K562 (cell line): ENCODE data around the gene HBQ1. TPM values are rescaled to one million over a fixed set of nuclear protein-coding genes. Genes with fewer than 3 reads are reported as not detected.
A peak's percentile ranks its signal among the peaks of the same experiment; 100 is the strongest.

ENCODE experiments used
- ATAC-seq: fragments of 200-7000 bp; cut with Tn5 transposase; 3 replicates; pipeline ENCODE4 v1.9.1; 2020; ENCODE audit warnings: moderate library complexity
- BruUV-seq: library from RNA; stranded (reverse); fragments of 400-500 nt; replicated peaks from 2 replicates; lab custom pipeline; 2021; lab: Mats Ljungman, UMichigan
- CTCF ChIA-PET: fragments of 300-600 bp; formaldehyde crosslinking; extraction: SDS; loops from one replicate; lab custom pipeline; 2021; ENCODE audit warnings: low intra/inter-chr PET ratio; lab: Yijun Ruan, JAX
- POLR2A ChIA-PET: fragments of 300-600, 350-650 bp; sonication (Branson Sonifier 250); formaldehyde crosslinking; extraction: SDS; loops from one replicate; lab custom pipeline; 2021; ENCODE audit warnings: antibody characterized with exemption, inconsistent platforms; lab: Yijun Ruan, JAX
- DNase-seq, 4 experiments: peaks; one replicate each; pipeline versions ENCODE4 v3.0.0 to v3.0.0-alpha.2; 2011 to 2018; ENCODE audit warnings: low spot score in 3 of 4, mixed read lengths in 3 of 4; ENCODE audit errors: extremely low read depth in 1 of 4
- FAIRE-seq: peaks from 2 replicates; lab custom pipeline; 2011; peaks lifted over from hg19 to GRCh38; lab: Jason Lieb, UNC
- H2AFZ ChIP-seq: 2 replicates; pipeline ENCODE4 v1.6.0; 2011; ENCODE audit warnings: low read depth, low read length, control low read depth, inconsistent platforms
- H3K27ac ChIP-seq: fragments of 200-600 bp; 3 replicates; pipeline ENCODE4 v1.8.0; 2011; ENCODE audit warnings: low read depth, mild to moderate bottlenecking, control low read depth, inconsistent platforms, low read length, moderate library complexity, mixed read lengths; ENCODE audit errors: extremely low read depth
- H3K27me3 ChIP-seq, 2 experiments: fragments of 300-600 bp in 1 of 2; 2 replicates in 1 of 2; 3 replicates in 1 of 2; pipeline versions ENCODE4 v1.6.0 to v1.8.0; 2011; ENCODE audit warnings: inconsistent platforms in 2 of 2, low read length in 2 of 2, mild to moderate bottlenecking in 1 of 2, mixed read lengths in 1 of 2, moderate library complexity in 1 of 2; ENCODE audit not compliant: control insufficient read depth in 2 of 2, insufficient read depth in 2 of 2
- H3K36me3 ChIP-seq: fragments of 300-600 bp; 3 replicates; pipeline ENCODE4 v1.8.0; 2011; ENCODE audit warnings: mild to moderate bottlenecking, low read length, inconsistent platforms; ENCODE audit not compliant: control insufficient read depth, insufficient read depth
- H3K4me1 ChIP-seq, 2 experiments: fragments of 200-600 bp in 1 of 2; replicated peaks in 1 of 2; 2 replicates in 1 of 2; 3 replicates in 1 of 2; pipeline versions ENCODE4 v1.5.1 to v1.8.0; 2011; ENCODE audit warnings: inconsistent platforms in 2 of 2, low read length in 2 of 2, mild to moderate bottlenecking in 1 of 2, mixed read lengths in 1 of 2, moderate library complexity in 1 of 2; ENCODE audit not compliant: control insufficient read depth in 2 of 2, insufficient read depth in 2 of 2
- H3K4me2 ChIP-seq: 2 replicates; pipeline ENCODE4 v1.6.1; 2011; ENCODE audit warnings: low read length, control low read depth, inconsistent platforms, mixed read lengths; ENCODE audit not compliant: insufficient read depth
- H3K4me3 ChIP-seq: fragments of 200-600 bp; sonication (generic), shearing (Covaris generic); 2 replicates; pipeline ENCODE4 v1.5.1; 2016; ENCODE audit warnings: control low read depth, inconsistent platforms
- H3K79me2 ChIP-seq: fragments of 200-600 bp; 3 replicates; pipeline ENCODE4 v1.8.0; 2011; ENCODE audit warnings: low read length, inconsistent platforms; ENCODE audit not compliant: control insufficient read depth, insufficient read depth
- H3K9ac ChIP-seq, 2 experiments: 2 replicates each; pipeline versions ENCODE4 v1.6.0 to v1.6.1; 2011; ENCODE audit warnings: low read depth in 2 of 2, low read length in 2 of 2, control low read depth in 1 of 2, inconsistent platforms in 1 of 2, mild to moderate bottlenecking in 1 of 2, mixed read lengths in 1 of 2; ENCODE audit not compliant: insufficient read depth in 1 of 2
- H3K9me1 ChIP-seq: one replicate; pipeline ENCODE4 v1.6.0; 2011; ENCODE audit warnings: inconsistent platforms, mild to moderate bottlenecking, low read length, moderate library complexity; ENCODE audit not compliant: control insufficient read depth, insufficient read depth
- H3K9me3 ChIP-seq: replicated peaks from 2 replicates; pipeline ENCODE4 v1.5.1; 2011; ENCODE audit warnings: low read depth, low read length, inconsistent platforms; ENCODE audit not compliant: control insufficient read depth, insufficient read depth
- H4K20me1 ChIP-seq: replicated peaks from 2 replicates; pipeline ENCODE4 v1.6.1; 2011; ENCODE audit warnings: low read length, inconsistent platforms, mixed read lengths; ENCODE audit not compliant: control insufficient read depth, insufficient read depth
- AFF1 ChIP-seq, 2 experiments: fragments of 450-650 bp; IDR thresholded peaks; 2 replicates each; pipeline ENCODE4 v1.6.1; 2018; ENCODE audit warnings: mild to moderate bottlenecking in 2 of 2, low read depth in 1 of 2; ENCODE audit not compliant: partially characterized antibody in 2 of 2
- BRD9 ChIP-seq: fragments of 450-650 bp; IDR thresholded peaks from 2 replicates; pipeline ENCODE4 v1.6.1; 2018; ENCODE audit warnings: low read depth; ENCODE audit not compliant: partially characterized antibody
- EGR1 ChIP-seq: fragments of 450-650 bp; conservative IDR thresholded peaks from 2 replicates; pipeline ENCODE4 v1.6.1; 2017; ENCODE audit warnings: mild to moderate bottlenecking
- HDAC1 ChIP-seq, 2 experiments: fragments of 450-650 bp; IDR thresholded peaks; 2 replicates each; pipeline ENCODE4 v1.6.1; 2016 to 2017; ENCODE audit warnings: inconsistent platforms in 1 of 2, mild to moderate bottlenecking in 1 of 2, moderate library complexity in 1 of 2
- MAZ ChIP-seq, 2 experiments: fragments of 450-650 bp in 1 of 2; sonication (generic) in 1 of 2; formaldehyde crosslinking; IDR thresholded peaks in 1 of 2; conservative IDR thresholded peaks in 1 of 2; 2 replicates each; pipeline versions ENCODE4 v1.4.0 to v1.5.0; 2020; ENCODE audit warnings: mild to moderate bottlenecking in 1 of 2, missing genetic modification reagents in 1 of 2
- MTA1 ChIP-seq: fragments of 450-650 bp; IDR thresholded peaks from 2 replicates; pipeline ENCODE4 v1.6.1; 2017; ENCODE audit warnings: borderline replicate concordance
- SLC30A9 ChIP-seq: fragments of 250-450 bp; sonication (Bioruptor Pico); IDR thresholded peaks from 2 replicates; pipeline ENCODE4 v1.8.0; 2022; ENCODE audit warnings: mild to moderate bottlenecking, moderate library complexity
- SMAD4 ChIP-seq: fragments of 250-450 bp; sonication (Bioruptor Pico); conservative IDR thresholded peaks from 2 replicates; pipeline ENCODE4 v1.8.0; 2021; ENCODE audit warnings: inconsistent platforms, mild to moderate bottlenecking, moderate library complexity
- SREBF1 ChIP-seq: fragments of 150-350 bp; IDR thresholded peaks from 2 replicates; pipeline ENCODE4 v1.6.1; 2014; ENCODE audit warnings: antibody characterized with exemption, low read depth, low read length, borderline replicate concordance
- TAF1 ChIP-seq: IDR thresholded peaks from 2 replicates; pipeline ENCODE4 v1.6.1; 2011; ENCODE audit warnings: mild to moderate bottlenecking, low read length, moderate library complexity; ENCODE audit not compliant: insufficient read depth, control insufficient read depth, severe bottlenecking; ENCODE audit errors: extremely low read depth
- VEZF1 ChIP-seq: fragments of 200-800 bp; sonication (Bioruptor generic); IDR thresholded peaks from 2 replicates; pipeline ENCODE4 v1.6.1; 2017; ENCODE audit warnings: missing genetic modification characterization, missing compliant biosample characterization
- ZBTB7A ChIP-seq: IDR thresholded peaks from 2 replicates; pipeline ENCODE4 v1.6.1; 2011; ENCODE audit warnings: low read depth, mild to moderate bottlenecking, low read length, moderate library complexity, borderline replicate concordance; ENCODE audit not compliant: control insufficient read depth
- ZNF263 ChIP-seq: sonication (generic); formaldehyde crosslinking; IDR thresholded peaks from 2 replicates; pipeline ENCODE4 v1.8.0; 2022; ENCODE audit warnings: mild to moderate bottlenecking, missing genetic modification reagents, borderline replicate concordance
- WGBS: fragments of 100-300 bp; shearing (Covaris generic); methylation state at CpG from one replicate; pipeline ENCODE4 v1.1.6; 2016; ENCODE audit warnings: low coverage, mixed read lengths; ENCODE audit not compliant: insufficient coverage; ENCODE audit errors: missing lambda C conversion rate; 5-methylcytosine and 5-hydroxymethylcytosine counted together
- in situ Hi-C: fragments of 300-500 bp; cut with MboI; formaldehyde crosslinking; loops from 4 replicates; pipeline ENCODE4 v1.15.0; 2018; ENCODE audit warnings: inconsistent platforms, mixed read lengths
- intact Hi-C: fragments of 100-400 bp; cut with micrococcal nuclease; formaldehyde crosslinking; loops from 2 replicates; pipeline ENCODE4 v1.14.2; 2022
- polyA plus RNA-seq, 8 experiments: library from polyadenylated mRNA; depleted of rRNA in 4 of 8; stranded (reverse) in 5 of 8; unstranded in 3 of 8; fragments of >200 nt; fragmentation: Nextera tagmentation in 2 of 8; fragmentation: Illumina TruSeq in 1 of 8; extraction: Ambion mirVana in 2 of 8; extraction: Trizol in 1 of 8; gene quantifications; 2 replicates each; pipeline versions ENCODE4 v1.2.1 to v1.2.3, GENCODE V29; 2011 to 2014; ENCODE audit warnings: inconsistent platforms in 1 of 8, missing spikeins in 1 of 8
- total RNA-seq, 7 experiments: library from RNA; depleted of rRNA in 6 of 7; stranded (reverse); fragments of >200 nt in 6 of 7; fragmentation: Illumina TruSeq in 2 of 7; extraction: Trizol in 2 of 7; gene quantifications; 2 replicates each; pipeline versions ENCODE4 v1.2.1 to v1.2.3, GENCODE V29; 2011 to 2021; ENCODE audit warnings: low replicate concordance in 1 of 7
- TF ChIP-seq, protein P1 (sequence below), 2 experiments: IDR thresholded peaks; 2 replicates each; pipeline ENCODE4 v1.6.1; 2011; ENCODE audit warnings: borderline replicate concordance in 1 of 2, control low read depth in 1 of 2, low read depth in 1 of 2, low read length in 1 of 2, mild to moderate bottlenecking in 1 of 2, mixed read lengths in 1 of 2, moderate library complexity in 1 of 2; ENCODE audit not compliant: insufficient read depth in 1 of 2, insufficient read length in 1 of 2, poor library complexity in 1 of 2, severe bottlenecking in 1 of 2; ENCODE audit errors: extremely low read depth in 1 of 2

The HBQ1 gene
- total and polyA plus RNA-seq, 9 of the 15 experiments (the other 6 are each of a cell fraction or from before 2014, with no cell fraction given) = 2.3 to 190 (median 19.8) TPM

DNA sequence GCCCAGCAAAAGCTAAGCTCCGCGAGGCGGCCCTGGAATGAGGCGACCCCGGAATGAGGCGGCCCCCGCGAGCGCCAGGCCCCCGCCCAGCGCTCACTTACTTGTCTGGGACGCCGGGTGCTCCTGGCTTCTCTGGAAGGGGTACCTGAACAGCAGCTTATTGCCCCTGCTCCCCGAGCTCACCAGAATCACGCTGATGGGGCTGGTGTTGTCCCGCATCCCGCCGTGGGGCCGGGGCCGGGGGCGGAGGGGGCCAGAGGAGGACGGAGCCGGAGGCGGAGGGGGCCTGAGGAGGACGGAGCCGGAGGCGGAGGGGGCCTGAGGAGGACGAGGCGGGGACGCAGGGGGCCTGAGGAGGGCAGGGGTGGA, 42.2 kb upstream of the HBQ1 start:
- Histone ChIP-seq H3K9me3 (no peaks in the 10 kb centered on the region), H3K9me1 (no peaks in the 10 kb centered on the region), H3K4me1 (peaks cover 26 to 46% of the 10 kb centered on the region in 2 experiments; a peak in 4 of 5 replicates), H2AFZ (peak overlapping the region; percentile 47; the same call in 1 of the 2 replicates), H4K20me1 (no peaks in the 10 kb centered on the region), H3K27me3 (no peaks in the 10 kb centered on the region), H3K36me3 (peaks cover 12% of the 10 kb centered on the region), H3K4me2 (peak overlapping the region; percentile 93), H3K4me3 (peak overlapping the region; percentile 74), H3K27ac (peak overlapping the region; percentile 96), H3K9ac (peak overlapping the region; percentile 90 to 97), H3K79me2 (peaks cover 51% of the 10 kb centered on the region)
- CTCF ChIA-PET = no interaction called here
- POLR2A ChIA-PET = interaction anchor here (0.8 kb wide), 1 partner anchor 15 kb away, joined by 3 read pairs; no protein-coding TSS in a partner anchor
- in situ Hi-C loops (no loop called here), intact Hi-C loops (no loop called here)
- 0% methylated on average over 9 of the region's 30 CpGs for WGBS
- DNase-seq (peak; percentile 51 to 76 (median 68)), ATAC-seq (peak; percentile 52), FAIRE-seq (no peak)
- BruUV-seq = no TSS peak
- TF ChIP-seq, protein P1, sequence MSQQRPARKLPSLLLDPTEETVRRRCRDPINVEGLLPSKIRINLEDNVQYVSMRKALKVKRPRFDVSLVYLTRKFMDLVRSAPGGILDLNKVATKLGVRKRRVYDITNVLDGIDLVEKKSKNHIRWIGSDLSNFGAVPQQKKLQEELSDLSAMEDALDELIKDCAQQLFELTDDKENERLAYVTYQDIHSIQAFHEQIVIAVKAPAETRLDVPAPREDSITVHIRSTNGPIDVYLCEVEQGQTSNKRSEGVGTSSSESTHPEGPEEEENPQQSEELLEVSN (IDR thresholded peaks at IDR 0.05; ENCODE audit: borderline replicate concordance in 1 of 2, extremely low read depth in 1 of 2, insufficient read depth in 1 of 2, insufficient read length in 1 of 2, low read depth in 1 of 2, low read length in 1 of 2, poor library complexity in 1 of 2, severe bottlenecking in 1 of 2) = no peak
- peak in 1 of 2 experiments; percentile 13; a peak in 1 of 4 replicates for TF ChIP-seq MAZ (CRISPR knock-in tag; conservative IDR thresholded peaks at IDR 0.05 in 1 of 2, IDR thresholded peaks at IDR 0.05 in 1 of 2)
- TF ChIP-seq SREBF1 = no peak
- TF ChIP-seq EGR1 = peak; percentile 42
- TF ChIP-seq TAF1 = peak; percentile 18
- TF ChIP-seq MTA1 = peak; percentile 74; the same call in 1 of the 2 replicates
- TF ChIP-seq SMAD4 (CRISPR knock-in tag) = 0 out of 2 replicates have a peak, but pooled peaks have one; percentile 4
- peak; percentile 73 for TF ChIP-seq VEZF1 (CRISPR knock-in tag)
- TF ChIP-seq BRD9 = peak; percentile 20
- peak in 1 of 2 experiments; percentile 5 for TF ChIP-seq AFF1 (IDR thresholded peaks at IDR 0.05; ENCODE audit: low read depth in 1 of 2, partially characterized antibody in 2 of 2)
- TF ChIP-seq ZNF263 (CRISPR knock-in tag) = 0 out of 2 replicates have a peak, but pooled peaks have one; percentile 43
- 0 out of 4 replicates have a peak, but pooled peaks of 1 of the 2 experiments have one; percentile 17 for TF ChIP-seq HDAC1 (IDR thresholded peaks at IDR 0.05)
- TF ChIP-seq ZBTB7A = 0 out of 2 replicates have a peak, but pooled peaks have one; percentile 63
- TF ChIP-seq SLC30A9 (CRISPR knock-in tag) = no peak
